GM13977 (cell line): ENCODE measurements around the gene THAP11.

Experiments
- DNase-seq: peaks from one replicate; pipeline ENCODE4 v3.0.0; 2012; ENCODE audit warnings: low spot score
- CTCF ChIP-seq: IDR thresholded peaks from 2 replicates; pipeline ENCODE4 v1.5.1; 2012; ENCODE audit warnings: mild to moderate bottlenecking, control low read depth; ENCODE audit not compliant: insufficient read depth; ENCODE audit errors: extremely low read depth, missing control alignments
- in situ Hi-C: fragments of 300-500 bp; cut with MboI; formaldehyde crosslinking; loops from one replicate; pipeline ENCODE4 v1.12.0; 2022; ENCODE audit warnings: low sequenced_read_pairs, low pct_unique_long_range_greater_than_20kb, mixed read lengths, inconsistent platforms; ENCODE audit not compliant: unreplicated experiment

The THAP11 gene

GRCh38 chr16:67820608-67821259 is 21.4 kb upstream of the THAP11 start:
- no peak for TF ChIP-seq CTCF
- in situ Hi-C loops: no loop called here
- DNase-seq: no peak

- TF ChIP-seq CTCF: no peak
- in situ Hi-C loops: no loop called here
- DNase-seq: no peak
These were observed 19.6 kb upstream of the THAP11 start for GRCh38 chr16:67822511-67822910.

- no peak for DNase-seq
- no peak for TF ChIP-seq CTCF
- in situ Hi-C loops: no loop called here
These were observed 17.0 kb upstream of the THAP11 start for GRCh38 chr16:67825119-67825518.

GRCh38 chr16:67825906-67826305 is 16.2 kb upstream of the THAP11 start:
- no peak for TF ChIP-seq CTCF
- DNase-seq: no peak
- in situ Hi-C loops: no loop called here

GRCh38 chr16:67828651-67829050 is 13.5 kb upstream of the THAP11 start:
- TF ChIP-seq CTCF: no peak
- DNase-seq: no peak
- in situ Hi-C loops: no loop called here

- no peak for TF ChIP-seq CTCF
- in situ Hi-C loops: no loop called here
- DNase-seq: no peak
These were observed 9.1 kb upstream of the THAP11 start for GRCh38 chr16:67833030-67833414.
